OCI-LY7 (cell line): ENCODE data around the gene SPPL2B.

ENCODE experiments used
- EZH2phosphoT487 ChIP-seq: fragments of 200-600 bp; sonication (generic); IDR thresholded peaks from 2 replicates; pipeline ENCODE4 v1.6.1; 2018; ENCODE audit warnings: low read depth, borderline replicate concordance, mild to moderate bottlenecking, mixed run types, antibody characterized with exemption, low read length, moderate library complexity, mixed read lengths
- TF ChIP-seq, protein P1 (sequence below): fragments of 200-600 bp; sonication (generic); conservative IDR thresholded peaks from 2 replicates; pipeline ENCODE4 v1.5.1; 2014; ENCODE audit warnings: mild to moderate bottlenecking, antibody characterized with exemption, low read length, moderate library complexity, mixed read lengths

DNA sequence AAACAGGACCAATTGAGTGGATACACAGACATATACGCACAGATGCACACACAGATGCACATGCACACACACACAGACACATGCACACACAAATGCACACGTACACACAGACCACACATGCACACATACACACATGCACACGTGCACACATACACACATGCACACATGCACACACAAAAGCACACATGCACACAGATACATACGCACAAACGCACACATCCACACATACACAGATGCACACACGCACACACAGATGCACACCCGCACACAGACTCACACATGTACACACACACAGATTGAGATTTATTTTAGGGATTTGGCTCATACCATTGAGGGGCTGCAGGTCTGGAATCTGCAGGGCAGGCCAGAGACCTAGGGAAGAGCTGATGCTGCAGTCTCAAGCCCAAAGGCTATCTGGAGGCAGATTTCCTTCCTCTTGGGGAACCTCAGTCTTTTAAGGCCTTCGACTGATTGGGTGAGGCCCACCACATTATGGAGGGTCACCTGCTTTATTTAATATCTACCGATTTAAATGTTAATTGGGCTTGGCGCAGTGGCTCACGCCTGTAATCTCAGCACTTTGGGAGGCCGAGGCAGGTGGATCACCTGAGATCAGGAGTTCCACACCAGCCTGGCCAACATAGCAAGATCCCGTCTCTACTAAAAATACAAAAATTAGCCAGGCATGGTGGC, 54.2 kb downstream of the SPPL2B start:
- TF ChIP-seq, protein P1, sequence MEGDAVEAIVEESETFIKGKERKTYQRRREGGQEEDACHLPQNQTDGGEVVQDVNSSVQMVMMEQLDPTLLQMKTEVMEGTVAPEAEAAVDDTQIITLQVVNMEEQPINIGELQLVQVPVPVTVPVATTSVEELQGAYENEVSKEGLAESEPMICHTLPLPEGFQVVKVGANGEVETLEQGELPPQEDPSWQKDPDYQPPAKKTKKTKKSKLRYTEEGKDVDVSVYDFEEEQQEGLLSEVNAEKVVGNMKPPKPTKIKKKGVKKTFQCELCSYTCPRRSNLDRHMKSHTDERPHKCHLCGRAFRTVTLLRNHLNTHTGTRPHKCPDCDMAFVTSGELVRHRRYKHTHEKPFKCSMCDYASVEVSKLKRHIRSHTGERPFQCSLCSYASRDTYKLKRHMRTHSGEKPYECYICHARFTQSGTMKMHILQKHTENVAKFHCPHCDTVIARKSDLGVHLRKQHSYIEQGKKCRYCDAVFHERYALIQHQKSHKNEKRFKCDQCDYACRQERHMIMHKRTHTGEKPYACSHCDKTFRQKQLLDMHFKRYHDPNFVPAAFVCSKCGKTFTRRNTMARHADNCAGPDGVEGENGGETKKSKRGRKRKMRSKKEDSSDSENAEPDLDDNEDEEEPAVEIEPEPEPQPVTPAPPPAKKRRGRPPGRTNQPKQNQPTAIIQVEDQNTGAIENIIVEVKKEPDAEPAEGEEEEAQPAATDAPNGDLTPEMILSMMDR, result no peak
- TF ChIP-seq EZH2phosphoT487, result no peak
